Smooth muscle cell (in vitro differentiated cells): ENCODE data around the gene ALOX15B. TPM values are rescaled to one million over a fixed set of nuclear protein-coding genes. Genes with fewer than 3 reads are reported as not detected.
"Not testable (repeated sequence)": the region's sequence is repeated elsewhere in the genome, so short reads cannot be mapped to it uniquely, and the experiment has no call there.

ENCODE experiments used
- DNase-seq: peaks from one replicate; lab custom pipeline; 2025; ENCODE audit not compliant: unreplicated experiment; lab: John Stamatoyannopoulos, UW
- H2AFZ ChIP-seq: fragments of 200-600 bp; sonication (generic); 2 replicates; pipeline ENCODE4 v1.6.0; 2016; ENCODE audit warnings: antibody characterized with exemption, low read depth, mild to moderate bottlenecking
- H3F3A ChIP-seq: fragments of 200-600 bp; sonication (generic); 2 replicates; pipeline ENCODE4 v1.6.0; 2017; ENCODE audit warnings: antibody characterized with exemption, low read depth
- H3K27ac ChIP-seq: fragments of 200-600 bp; sonication (generic); 2 replicates; pipeline ENCODE4 v1.5.1; 2016; ENCODE audit warnings: low read depth, mild to moderate bottlenecking
- H3K27me3 ChIP-seq: fragments of 200-600 bp; sonication (generic); 2 replicates; pipeline ENCODE4 v1.6.1; 2016; ENCODE audit warnings: low read depth, mild to moderate bottlenecking
- H3K36me3 ChIP-seq: fragments of 200-600 bp; sonication (generic); 2 replicates; pipeline ENCODE4 v1.5.1; 2016; ENCODE audit warnings: low read depth
- H3K4me1 ChIP-seq: fragments of 200-600 bp; sonication (generic); 2 replicates; pipeline ENCODE4 v1.5.1; 2016; ENCODE audit warnings: low read depth
- H3K4me2 ChIP-seq: fragments of 200-600 bp; sonication (generic); 2 replicates; pipeline ENCODE4 v1.6.0; 2016; ENCODE audit warnings: mild to moderate bottlenecking
- H3K4me3 ChIP-seq: fragments of 200-600 bp; sonication (generic); 2 replicates; pipeline ENCODE4 v1.5.1; 2016; ENCODE audit warnings: mild to moderate bottlenecking
- H3K79me2 ChIP-seq: fragments of 200-600 bp; sonication (generic); 2 replicates; pipeline ENCODE4 v1.6.0; 2016; ENCODE audit warnings: low read depth, mild to moderate bottlenecking
- H3K9ac ChIP-seq: fragments of 200-600 bp; sonication (generic); 2 replicates; pipeline ENCODE4 v1.6.0; 2016; ENCODE audit warnings: low read depth
- H3K9me3 ChIP-seq: fragments of 200-600 bp; sonication (generic); replicated peaks from 2 replicates; pipeline ENCODE4 v1.5.1; 2016; ENCODE audit warnings: low read depth
- H4K20me1 ChIP-seq: fragments of 200-600 bp; sonication (generic); 2 replicates; pipeline ENCODE4 v1.6.0; 2016; ENCODE audit warnings: low read depth
- CTCF ChIP-seq: fragments of 200-600 bp; sonication (generic); IDR thresholded peaks from 2 replicates; pipeline ENCODE4 v1.5.1; 2017; ENCODE audit warnings: borderline replicate concordance, mild to moderate bottlenecking, antibody characterized with exemption; ENCODE audit not compliant: insufficient read depth, poor library complexity, severe bottlenecking
- WGBS: methylation state at CpG from one replicate; pipeline ENCODE4 v1.1.7; 2016; ENCODE audit warnings: low lambda C conversion rate; 5-methylcytosine and 5-hydroxymethylcytosine counted together
- polyA plus RNA-seq: library from polyadenylated mRNA; unstranded; fragments of >200 nt; fragmentation: Nextera tagmentation; extraction: Ambion mirVana; gene quantifications from 2 replicates; pipeline ENCODE4 v1.2.1, GENCODE V29; 2016
- total RNA-seq: library from RNA; depleted of rRNA; stranded (reverse); fragments of >200 nt; gene quantifications from 2 replicates; pipeline ENCODE4 v1.2.3, GENCODE V29; 2014

The ALOX15B gene
- total and polyA plus RNA-seq, 2 experiments from 2014 or later: 0.27 to 0.69 TPM

GRCh38 chr17:8060274-8060673 is 21.4 kb downstream of the ALOX15B start:
- 10% methylated on average over 10 of the region's 10 CpGs for WGBS
- peaks cover 9% of the 10 kb centered on the region for H3F3A ChIP-seq
- no peak for DNase-seq
- no peaks in the 10 kb centered on the region for H3K9me3 ChIP-seq
- no peak overlapping the region for H3K9ac ChIP-seq
- no peak overlapping the region for H3K4me3 ChIP-seq
- H3K79me2 ChIP-seq: no peaks in the 10 kb centered on the region
- no peak overlapping the region for H3K4me2 ChIP-seq
- no peaks in the 10 kb centered on the region for H4K20me1 ChIP-seq
- H3K27ac ChIP-seq: no peak overlapping the region
- H3K27me3 ChIP-seq: peaks cover 63% of the 10 kb centered on the region
- peaks cover 6% of the 10 kb centered on the region for H3K4me1 ChIP-seq
- no peak overlapping the region for H2AFZ ChIP-seq
- TF ChIP-seq CTCF: peak; percentile 74
- H3K36me3 ChIP-seq: no peaks in the 10 kb centered on the region

GRCh38 chr17:8061851-8062250 is 23.0 kb downstream of the ALOX15B start:
- not testable (repeated sequence) for H3K4me3 ChIP-seq, H3K27ac ChIP-seq, H3K36me3 ChIP-seq, H3K9me3 ChIP-seq, H2AFZ ChIP-seq, H3K9ac ChIP-seq, H4K20me1 ChIP-seq, H3K79me2 ChIP-seq, H3K4me2 ChIP-seq, H3K4me1 ChIP-seq, DNase-seq, H3F3A ChIP-seq
- H3K27me3 ChIP-seq: peaks cover 76% of the 10 kb centered on the region
- WGBS: 14% methylated on average over 8 of the region's 8 CpGs

- Histone ChIP-seq H3K79me2 (no peaks in the 10 kb centered on the region), H3K4me3 (peak overlapping the region; percentile 40), H3K36me3 (no peaks in the 10 kb centered on the region), H2AFZ (peak overlapping the region; percentile 50), H3K27me3 (peaks cover 81% of the 10 kb centered on the region), H3K27ac (no peak overlapping the region), H3K4me1 (peaks cover 6% of the 10 kb centered on the region), H3K9ac (no peak overlapping the region), H4K20me1 (no peaks in the 10 kb centered on the region), H3K9me3 (no peaks in the 10 kb centered on the region), H3F3A (peaks cover under 1% of the 10 kb centered on the region), H3K4me2 (peak overlapping the region; percentile 81)
- DNase-seq: no peak
- WGBS: 5% methylated on average over 8 of the region's 8 CpGs
- TF ChIP-seq CTCF: no peak
Observed at GRCh38 chr17:8062435-8062806, 23.6 kb downstream of the ALOX15B start.

GRCh38 chr17:8062807-8063483 is 24.1 kb downstream of the ALOX15B start:
- Histone ChIP-seq H3K27ac (no peak overlapping the region), H3K4me3 (peak overlapping the region; percentile 40), H3F3A (no peaks in the 10 kb centered on the region), H2AFZ (peak overlapping the region; percentile 50), H3K4me1 (peaks cover 6% of the 10 kb centered on the region), H3K9me3 (no peaks in the 10 kb centered on the region), H3K4me2 (peak overlapping the region; percentile 81), H3K79me2 (no peaks in the 10 kb centered on the region), H4K20me1 (no peaks in the 10 kb centered on the region), H3K27me3 (peaks cover 85% of the 10 kb centered on the region), H3K36me3 (no peaks in the 10 kb centered on the region), H3K9ac (no peak overlapping the region)
- WGBS: 5% methylated on average over 15 of the region's 15 CpGs
- no peak for TF ChIP-seq CTCF
- DNase-seq: no peak
